H1 (cell line): ENCODE measurements around the gene CEP72. TPM values are rescaled to one million over a fixed set of nuclear protein-coding genes. Genes with fewer than 3 reads are reported as not detected.

ENCODE experiments used
- CTCF ChIA-PET: fragments of 300-600 bp; sonication (Branson Sonifier 250); formaldehyde crosslinking; loops from one replicate; lab custom pipeline; 2021; ENCODE audit not compliant: partially characterized antibody; lab: Charles Lee
- POLR2A ChIA-PET: fragments of 300-600 bp; sonication (Branson Sonifier 250); formaldehyde crosslinking; loops from one replicate; lab custom pipeline; 2021; ENCODE audit warnings: inconsistent platforms; ENCODE audit not compliant: partially characterized antibody; lab: Charles Lee
- DNase-seq, 2 experiments: peaks; one replicate each; pipeline versions ENCODE4 v3.0.0 to v3.0.0-alpha.2; 2010 to 2022; ENCODE audit warnings: low spot score in 2 of 2, low read depth in 1 of 2, mixed read lengths in 1 of 2
- FAIRE-seq: peaks from 2 replicates; lab custom pipeline; 2011; peaks lifted over from hg19 to GRCh38; lab: Jason Lieb, UNC
- H2AFZ ChIP-seq: 2 replicates; pipeline ENCODE4 v1.8.1; 2012; ENCODE audit warnings: low read length, inconsistent platforms
- H2AK5ac ChIP-seq: 2 replicates; pipeline ENCODE4 v1.6.1; 2013; ENCODE audit warnings: low read depth, low read length
- H2BK120ac ChIP-seq: replicated peaks from 2 replicates; pipeline ENCODE3; 2013; ENCODE audit warnings: low read depth, low read length, inconsistent platforms
- H2BK12ac ChIP-seq: 2 replicates; pipeline ENCODE4 v1.6.1; 2013; ENCODE audit warnings: low read depth, low read length
- H2BK15ac ChIP-seq: 2 replicates; pipeline ENCODE4 v1.6.1; 2013; ENCODE audit warnings: low read length
- H2BK20ac ChIP-seq: 2 replicates; pipeline ENCODE4 v1.6.1; 2013; ENCODE audit warnings: low read length
- H2BK5ac ChIP-seq: 2 replicates; pipeline ENCODE4 v1.6.1; 2013; ENCODE audit warnings: low read depth, low read length
- H3K14ac ChIP-seq: 2 replicates; pipeline ENCODE4 v1.6.1; 2013; ENCODE audit warnings: inconsistent platforms; ENCODE audit not compliant: insufficient read length
- H3K18ac ChIP-seq: 2 replicates; pipeline ENCODE4 v1.6.1; 2013; ENCODE audit warnings: low read length; ENCODE audit errors: extremely low read depth
- H3K23ac ChIP-seq: 2 replicates; pipeline ENCODE4 v1.6.1; 2013; ENCODE audit warnings: inconsistent platforms; ENCODE audit not compliant: insufficient read length
- H3K23me2 ChIP-seq: 2 replicates; pipeline ENCODE4 v1.6.1; 2013; ENCODE audit warnings: low read depth, low read length
- H3K27ac ChIP-seq: 2 replicates; pipeline ENCODE4 v1.6.1; 2011; ENCODE audit warnings: low read depth, low read length, inconsistent platforms
- H3K27me3 ChIP-seq, 4 experiments: replicated peaks in 1 of 4; 1 replicate in 1 of 4; 2 replicates in 3 of 4; pipeline versions ENCODE4 v1.6.1 to v1.8.1; 2011 to 2013; ENCODE audit warnings: low read length in 3 of 4, mild to moderate bottlenecking in 3 of 4, inconsistent platforms in 2 of 4, mixed read lengths in 2 of 4, moderate library complexity in 1 of 4; ENCODE audit not compliant: control insufficient read depth in 3 of 4, insufficient read depth in 3 of 4; ENCODE audit errors: extremely low read depth in 1 of 4
- H3K36me3 ChIP-seq, 4 experiments: 2 replicates each; pipeline versions ENCODE4 v1.6.1 to v1.8.1; 2011 to 2013; ENCODE audit warnings: mild to moderate bottlenecking in 4 of 4, low read length in 3 of 4, moderate library complexity in 2 of 4, control low read depth in 1 of 4, inconsistent platforms in 1 of 4; ENCODE audit not compliant: insufficient read depth in 4 of 4, control insufficient read depth in 2 of 4
- H3K4ac ChIP-seq: replicated peaks from 2 replicates; pipeline ENCODE3; 2013; ENCODE audit warnings: low read length, low read depth, mixed read lengths, inconsistent platforms; ENCODE audit not compliant: insufficient read length
- H3K4me1 ChIP-seq, 4 experiments: replicated peaks in 1 of 4; 1 replicate in 1 of 4; 2 replicates in 3 of 4; pipeline versions ENCODE4 v1.6.1 to v1.8.1; 2011 to 2013; ENCODE audit warnings: low read length in 3 of 4, inconsistent platforms in 2 of 4, mixed read lengths in 1 of 4; ENCODE audit not compliant: insufficient read depth in 4 of 4, control insufficient read depth in 3 of 4
- H3K4me2 ChIP-seq, 2 experiments: 2 replicates each; pipeline versions ENCODE4 v1.6.1 to v1.8.1; 2011 to 2013; ENCODE audit warnings: low read depth in 2 of 2, low read length in 2 of 2, control low read depth in 1 of 2, inconsistent platforms in 1 of 2, mild to moderate bottlenecking in 1 of 2; ENCODE audit not compliant: insufficient read depth in 1 of 2
- H3K4me3 ChIP-seq, 4 experiments: fragments of 200-600, 300-600 bp in 1 of 4; sonication (generic), shearing (Covaris generic), sonication (Bioruptor Twin) in 1 of 4; 2 replicates each; pipeline versions ENCODE4 v1.5.1 to v1.8.1; 2011 to 2016; ENCODE audit warnings: low read length in 4 of 4, low read depth in 3 of 4, control low read depth in 2 of 4, inconsistent platforms in 2 of 4, mild to moderate bottlenecking in 2 of 4, mixed read lengths in 1 of 4, moderate library complexity in 1 of 4; ENCODE audit not compliant: insufficient read depth in 2 of 4; ENCODE audit errors: extremely low read depth in 1 of 4
- H3K56ac ChIP-seq: replicated peaks from 2 replicates; pipeline ENCODE3; 2013; ENCODE audit warnings: low read depth, mild to moderate bottlenecking, mixed read lengths, low read length, inconsistent platforms; ENCODE audit not compliant: insufficient read length
- H3K79me1 ChIP-seq: 2 replicates; pipeline ENCODE4 v1.6.1; 2013; ENCODE audit warnings: low read depth, low read length, control low read depth
- H3K79me2 ChIP-seq, 2 experiments: 2 replicates each; pipeline versions ENCODE4 v1.6.1 to v1.8.1; 2012 to 2013; ENCODE audit warnings: low read length in 2 of 2, mild to moderate bottlenecking in 2 of 2, inconsistent platforms in 1 of 2; ENCODE audit not compliant: insufficient read depth in 2 of 2, control insufficient read depth in 1 of 2
- H3K9ac ChIP-seq, 4 experiments: replicated peaks in 1 of 4; 1 replicate in 1 of 4; 2 replicates in 3 of 4; pipeline versions ENCODE4 v1.6.1 to v1.8.1; 2011 to 2013; ENCODE audit warnings: low read depth in 3 of 4, low read length in 3 of 4, control low read depth in 2 of 4, mild to moderate bottlenecking in 2 of 4, moderate library complexity in 2 of 4, inconsistent platforms in 1 of 4; ENCODE audit errors: extremely low read depth in 1 of 4
- H3K9me3 ChIP-seq, 2 experiments: 2 replicates each; pipeline versions ENCODE4 v1.6.1 to v1.8.1; 2012 to 2013; ENCODE audit warnings: mild to moderate bottlenecking in 2 of 2, moderate library complexity in 2 of 2, control low read depth in 1 of 2, inconsistent platforms in 1 of 2, low read depth in 1 of 2, low read length in 1 of 2, mixed read lengths in 1 of 2; ENCODE audit not compliant: insufficient read depth in 2 of 2
- H4K20me1 ChIP-seq, 2 experiments: replicated peaks in 1 of 2; 2 replicates each; pipeline versions ENCODE3 to v1.8.1; 2011 to 2013; ENCODE audit warnings: inconsistent platforms in 2 of 2, low read length in 2 of 2, mild to moderate bottlenecking in 1 of 2; ENCODE audit not compliant: insufficient read depth in 2 of 2, control insufficient read depth in 1 of 2
- H4K5ac ChIP-seq: 2 replicates; pipeline ENCODE4 v1.6.1; 2013; ENCODE audit warnings: low read length, low read depth, mixed read lengths, inconsistent platforms; ENCODE audit not compliant: insufficient read length
- H4K8ac ChIP-seq: 2 replicates; pipeline ENCODE4 v1.8.0; 2013; ENCODE audit warnings: mild to moderate bottlenecking, moderate library complexity, low read length, inconsistent platforms; ENCODE audit not compliant: insufficient read depth; ENCODE audit errors: extremely low read depth
- H4K91ac ChIP-seq: replicated peaks from 2 replicates; pipeline ENCODE3; 2013; ENCODE audit warnings: low read length, mixed read lengths, inconsistent platforms; ENCODE audit not compliant: insufficient read length
- BACH1 ChIP-seq: IDR thresholded peaks from 2 replicates; pipeline ENCODE4 v1.6.1; 2012; ENCODE audit warnings: low read length, improper control_type of control experiment
- CEBPB ChIP-seq: IDR thresholded peaks from 2 replicates; pipeline ENCODE4 v1.6.1; 2012; ENCODE audit warnings: low read depth, low read length
- GABPA ChIP-seq: IDR thresholded peaks from 2 replicates; pipeline ENCODE4 v1.6.1; 2011; ENCODE audit warnings: mild to moderate bottlenecking, low read length, moderate library complexity, borderline replicate concordance; ENCODE audit not compliant: insufficient read depth
- JUN ChIP-seq: IDR thresholded peaks from 2 replicates; pipeline ENCODE4 v1.6.1; 2011; ENCODE audit warnings: low read depth, mild to moderate bottlenecking, improper control_type of control experiment, low read length
- SAP30 ChIP-seq: fragments of 300-600 bp; sonication (generic); IDR thresholded peaks from 2 replicates; pipeline ENCODE4 v1.7.1; 2012; ENCODE audit warnings: low read length, moderate library complexity, mild to moderate bottlenecking, inconsistent platforms; ENCODE audit not compliant: insufficient read depth, insufficient replicate concordance
- SIX5 ChIP-seq: IDR thresholded peaks from 2 replicates; pipeline ENCODE4 v1.6.1; 2011; ENCODE audit warnings: mild to moderate bottlenecking, low read depth, low read length
- WGBS, 2 experiments: shearing (Covaris generic) in 1 of 2; methylation state at CpG; one replicate each; pipeline versions ENCODE4 v1.1.6 to v1.1.7; 2013 to 2015; ENCODE audit warnings: low lambda C conversion rate in 2 of 2, mixed read lengths in 2 of 2, inconsistent platforms in 1 of 2, low coverage in 1 of 2, missing lambda C conversion rate in 1 of 2; ENCODE audit not compliant: insufficient replicate concordance in 2 of 2, insufficient coverage in 1 of 2, insufficient read length in 1 of 2; ENCODE audit errors: extremely low coverage in 1 of 2, missing lambda C conversion rate in 1 of 2; 5-methylcytosine and 5-hydroxymethylcytosine counted together
- polyA plus RNA-seq, 7 experiments: library from polyadenylated mRNA; depleted of rRNA in 3 of 7; stranded (reverse) in 5 of 7; unstranded in 2 of 7; fragments of >200 nt in 5 of 7; fragments of 200-250 nt in 2 of 7; gene quantifications; 1 replicate in 5 of 7; 2 replicates in 1 of 7; 4 replicates in 1 of 7; pipeline versions ENCODE4 v1.2.1 to v1.2.3, GENCODE V29; 2011 to 2013; ENCODE audit warnings: missing spikeins in 2 of 7, mixed read lengths in 2 of 7
- total RNA-seq: library from RNA; stranded (reverse); fragmentation: NEBNext Ultra II Directional; extraction: Animal tissue kit (Norgen Biotek cat#: 25700); gene quantifications from 2 replicates; pipeline ENCODE4 v1.2.1, GENCODE V29; 2021

CEP72 gene
- total and polyA plus RNA-seq, 2 of the 8 experiments (the other 6 are each of a cell fraction or from before 2014, with no cell fraction given) = 13.1 to 19.6 TPM

GRCh38 chr5:668283-668995 lies 56.3 kb downstream of the CEP72 start:
- no peak overlapping the region; the same call in 1 of the 2 replicates for H2AK5ac ChIP-seq
- no peak overlapping the region for H4K8ac ChIP-seq
- POLR2A ChIA-PET = interaction anchor here (0.7 to 0.9 kb wide), 2 partner anchors 15 to 16 kb away, joined by 3 read pairs; no protein-coding TSS in a partner anchor
- no peak overlapping the region for H3K27ac ChIP-seq
- no peak overlapping the region for H3K23ac ChIP-seq
- no peak overlapping the region for H4K5ac ChIP-seq
- no peaks in the 10 kb centered on the region for H3K79me2 ChIP-seq
- H3K9me3 ChIP-seq = no peaks in the 10 kb centered on the region
- peaks cover 14 to 22% of the 10 kb centered on the region in 2 experiments for H4K20me1 ChIP-seq
- no peak for DNase-seq
- no peak overlapping the region for H3K9ac ChIP-seq
- H2BK20ac ChIP-seq = no peak overlapping the region
- H3K4me1 ChIP-seq = peaks cover 0 to 22% (median 9%) of the 10 kb centered on the region in 4 experiments; a peak in 6 of 7 replicates
- CTCF ChIA-PET = interaction anchor here (0.6 to 5.4 kb wide), 15 partner anchors 10 to 482 kb away, joined by 3 to 29 read pairs (median 4); partner anchors contain the start of genes BRD9 and TRIP13
- no peak overlapping the region for H2BK120ac ChIP-seq
- no peak overlapping the region for H3K4me2 ChIP-seq
- H3K56ac ChIP-seq = no peak overlapping the region
- WGBS, 2 experiments = 86% methylated on average over 28 of the region's 44 CpGs; no CpG with 5 or more reads in 1 of the 2 experiments
- H2BK12ac ChIP-seq = no peak overlapping the region
- peaks cover 4% of the 10 kb centered on the region; the same call in 1 of the 2 replicates for H3K79me1 ChIP-seq
- no peaks in the 10 kb centered on the region for H3K23me2 ChIP-seq
- no peak overlapping the region for H4K91ac ChIP-seq
- no peak overlapping the region for H2AFZ ChIP-seq
- H2BK15ac ChIP-seq = no peak overlapping the region
- no peak overlapping the region for H2BK5ac ChIP-seq
- H3K4me3 ChIP-seq = no peak overlapping the region
- peaks cover 3 to 17% (median 6%) of the 10 kb centered on the region in 4 experiments; a peak in 6 of 8 replicates for H3K36me3 ChIP-seq
- peaks cover 0 to 6% (median 0%) of the 10 kb centered on the region in 4 experiments; a peak in 1 of 7 replicates for H3K27me3 ChIP-seq
- H3K4ac ChIP-seq = no peak overlapping the region
- no peak overlapping the region for H3K14ac ChIP-seq
- H3K18ac ChIP-seq = no peak overlapping the region; the same call in 1 of the 2 replicates
- no peak for FAIRE-seq
- TF ChIP-seq SAP30 (no peak), JUN (no peak), GABPA (no peak), BACH1 (no peak), CEBPB (no peak), SIX5 (no peak)
